ENCODE data around the gene CHCHD6. TPM values are rescaled to one million over a fixed set of nuclear protein-coding genes. Genes with fewer than 3 reads are reported as not detected.

The CHCHD6 gene
- total RNA-seq, 1 experiment from 2014 or later = 40.9 TPM

- DNase-seq (ENCODE audit: low spot score) (no peak), ATAC-seq (no peak)
- H3K36me3 Mint-ChIP-seq = no peaks in the 10 kb centered on the region
- TF ChIP-seq, protein P1, sequence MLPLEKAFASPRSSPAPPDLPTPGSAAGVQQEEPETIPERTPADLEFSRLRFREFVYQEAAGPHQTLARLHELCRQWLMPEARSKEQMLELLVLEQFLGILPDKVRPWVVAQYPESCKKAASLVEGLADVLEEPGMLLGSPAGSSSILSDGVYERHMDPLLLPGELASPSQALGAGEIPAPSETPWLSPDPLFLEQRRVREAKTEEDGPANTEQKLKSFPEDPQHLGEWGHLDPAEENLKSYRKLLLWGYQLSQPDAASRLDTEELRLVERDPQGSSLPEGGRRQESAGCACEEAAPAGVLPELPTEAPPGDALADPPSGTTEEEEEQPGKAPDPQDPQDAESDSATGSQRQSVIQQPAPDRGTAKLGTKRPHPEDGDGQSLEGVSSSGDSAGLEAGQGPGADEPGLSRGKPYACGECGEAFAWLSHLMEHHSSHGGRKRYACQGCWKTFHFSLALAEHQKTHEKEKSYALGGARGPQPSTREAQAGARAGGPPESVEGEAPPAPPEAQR (CRISPR knock-in tag; IDR thresholded peaks at IDR 0.05) = no peak
- TF ChIP-seq NR1H2 (CRISPR knock-in tag; IDR thresholded peaks at IDR 0.05) (no peak), NFYB (CRISPR knock-in tag; conservative IDR thresholded peaks at IDR 0.05; ENCODE audit: low read depth) (no peak), SMAD3 (CRISPR knock-in tag; IDR thresholded peaks at IDR 0.05; ENCODE audit: borderline replicate concordance) (no peak), CREM (CRISPR knock-in tag; IDR thresholded peaks at IDR 0.05) (no peak), ZNF219 (CRISPR knock-in tag; IDR thresholded peaks at IDR 0.05; ENCODE audit: borderline replicate concordance) (no peak), ZNF138 (CRISPR knock-in tag; conservative IDR thresholded peaks at IDR 0.05) (no peak), FOXJ3 (CRISPR knock-in tag; IDR thresholded peaks at IDR 0.05; ENCODE audit: borderline replicate concordance) (no peak)
- TF ChIP-seq, protein P2, sequence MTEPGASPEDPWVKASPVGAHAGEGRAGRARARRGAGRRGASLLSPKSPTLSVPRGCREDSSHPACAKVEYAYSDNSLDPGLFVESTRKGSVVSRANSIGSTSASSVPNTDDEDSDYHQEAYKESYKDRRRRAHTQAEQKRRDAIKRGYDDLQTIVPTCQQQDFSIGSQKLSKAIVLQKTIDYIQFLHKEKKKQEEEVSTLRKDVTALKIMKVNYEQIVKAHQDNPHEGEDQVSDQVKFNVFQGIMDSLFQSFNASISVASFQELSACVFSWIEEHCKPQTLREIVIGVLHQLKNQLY (CRISPR knock-in tag; IDR thresholded peaks at IDR 0.05) = no peak
- TF ChIP-seq, protein P3, sequence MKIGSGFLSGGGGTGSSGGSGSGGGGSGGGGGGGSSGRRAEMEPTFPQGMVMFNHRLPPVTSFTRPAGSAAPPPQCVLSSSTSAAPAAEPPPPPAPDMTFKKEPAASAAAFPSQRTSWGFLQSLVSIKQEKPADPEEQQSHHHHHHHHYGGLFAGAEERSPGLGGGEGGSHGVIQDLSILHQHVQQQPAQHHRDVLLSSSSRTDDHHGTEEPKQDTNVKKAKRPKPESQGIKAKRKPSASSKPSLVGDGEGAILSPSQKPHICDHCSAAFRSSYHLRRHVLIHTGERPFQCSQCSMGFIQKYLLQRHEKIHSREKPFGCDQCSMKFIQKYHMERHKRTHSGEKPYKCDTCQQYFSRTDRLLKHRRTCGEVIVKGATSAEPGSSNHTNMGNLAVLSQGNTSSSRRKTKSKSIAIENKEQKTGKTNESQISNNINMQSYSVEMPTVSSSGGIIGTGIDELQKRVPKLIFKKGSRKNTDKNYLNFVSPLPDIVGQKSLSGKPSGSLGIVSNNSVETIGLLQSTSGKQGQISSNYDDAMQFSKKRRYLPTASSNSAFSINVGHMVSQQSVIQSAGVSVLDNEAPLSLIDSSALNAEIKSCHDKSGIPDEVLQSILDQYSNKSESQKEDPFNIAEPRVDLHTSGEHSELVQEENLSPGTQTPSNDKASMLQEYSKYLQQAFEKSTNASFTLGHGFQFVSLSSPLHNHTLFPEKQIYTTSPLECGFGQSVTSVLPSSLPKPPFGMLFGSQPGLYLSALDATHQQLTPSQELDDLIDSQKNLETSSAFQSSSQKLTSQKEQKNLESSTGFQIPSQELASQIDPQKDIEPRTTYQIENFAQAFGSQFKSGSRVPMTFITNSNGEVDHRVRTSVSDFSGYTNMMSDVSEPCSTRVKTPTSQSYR (CRISPR knock-in tag; IDR thresholded peaks at IDR 0.05) = no peak
- H3K4me1 Mint-ChIP-seq = 0 out of 2 replicates have a peak, but pooled peaks cover 2% of the 10 kb centered on the region
- POLR2A ChIA-PET = no interaction called here
- CTCF ChIA-PET = no interaction called here
- no peak overlapping the region for H3K4me3 Mint-ChIP-seq
- H3K9me3 Mint-ChIP-seq = peaks cover 8% of the 10 kb centered on the region
- H3K27me3 Mint-ChIP-seq (ENCODE audit: low read depth) = peaks cover 39% of the 10 kb centered on the region
- no peak overlapping the region for H3K27ac Mint-ChIP-seq
Measured at GRCh38 chr3:126656371-126657134, 47.5 kb upstream of the CHCHD6 start.

DNA sequence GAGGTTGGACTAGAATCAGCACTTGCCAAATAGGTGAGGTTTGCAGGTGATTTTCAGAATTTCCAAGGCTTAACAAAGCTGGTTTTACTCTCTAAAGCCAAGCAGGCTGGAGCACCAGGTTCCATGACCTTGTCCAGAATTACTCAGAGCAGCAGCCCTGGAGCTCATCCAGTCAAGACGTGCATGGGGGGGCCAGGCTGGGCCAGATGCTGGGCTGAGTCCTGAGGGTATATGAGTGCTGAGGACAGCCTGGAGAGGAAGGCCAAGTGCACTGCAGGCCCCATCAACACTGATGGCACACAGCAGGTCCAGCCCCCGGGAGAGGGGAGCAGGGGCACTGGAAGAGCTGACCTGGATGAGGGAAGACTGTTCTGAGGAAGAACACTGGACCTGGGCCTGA lies 46.1 kb upstream of the CHCHD6 start:
- Mint-ChIP-seq H3K27ac (no peak overlapping the region), H3K4me3 (no peak overlapping the region), H3K27me3 (ENCODE audit: low read depth) (peaks cover 38% of the 10 kb centered on the region), H3K9me3 (peaks cover 8% of the 10 kb centered on the region), H3K36me3 (no peaks in the 10 kb centered on the region), H3K4me1 (0 out of 2 replicates have a peak, but pooled peaks cover 2% of the 10 kb centered on the region)
- ATAC-seq = no peak
- DNase-seq (ENCODE audit: low spot score) = no peak
- ChIA-PET POLR2A (no interaction called here), CTCF (interaction anchor here (1.0 kb wide), 1 partner anchor 21 kb away, joined by 3 read pairs; no protein-coding TSS in a partner anchor)
- TF ChIP-seq, protein P4, sequence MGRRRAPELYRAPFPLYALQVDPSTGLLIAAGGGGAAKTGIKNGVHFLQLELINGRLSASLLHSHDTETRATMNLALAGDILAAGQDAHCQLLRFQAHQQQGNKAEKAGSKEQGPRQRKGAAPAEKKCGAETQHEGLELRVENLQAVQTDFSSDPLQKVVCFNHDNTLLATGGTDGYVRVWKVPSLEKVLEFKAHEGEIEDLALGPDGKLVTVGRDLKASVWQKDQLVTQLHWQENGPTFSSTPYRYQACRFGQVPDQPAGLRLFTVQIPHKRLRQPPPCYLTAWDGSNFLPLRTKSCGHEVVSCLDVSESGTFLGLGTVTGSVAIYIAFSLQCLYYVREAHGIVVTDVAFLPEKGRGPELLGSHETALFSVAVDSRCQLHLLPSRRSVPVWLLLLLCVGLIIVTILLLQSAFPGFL (CRISPR knock-in tag; IDR thresholded peaks at IDR 0.05; ENCODE audit: borderline replicate concordance) = no peak
- no peak for TF ChIP-seq NR3C1 (CRISPR knock-in tag; conservative IDR thresholded peaks at IDR 0.05; ENCODE audit: low read depth)
- TF ChIP-seq, protein P5, sequence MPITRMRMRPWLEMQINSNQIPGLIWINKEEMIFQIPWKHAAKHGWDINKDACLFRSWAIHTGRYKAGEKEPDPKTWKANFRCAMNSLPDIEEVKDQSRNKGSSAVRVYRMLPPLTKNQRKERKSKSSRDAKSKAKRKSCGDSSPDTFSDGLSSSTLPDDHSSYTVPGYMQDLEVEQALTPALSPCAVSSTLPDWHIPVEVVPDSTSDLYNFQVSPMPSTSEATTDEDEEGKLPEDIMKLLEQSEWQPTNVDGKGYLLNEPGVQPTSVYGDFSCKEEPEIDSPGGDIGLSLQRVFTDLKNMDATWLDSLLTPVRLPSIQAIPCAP (CRISPR knock-in tag; IDR thresholded peaks at IDR 0.05) = no peak
- TF ChIP-seq, protein P6, sequence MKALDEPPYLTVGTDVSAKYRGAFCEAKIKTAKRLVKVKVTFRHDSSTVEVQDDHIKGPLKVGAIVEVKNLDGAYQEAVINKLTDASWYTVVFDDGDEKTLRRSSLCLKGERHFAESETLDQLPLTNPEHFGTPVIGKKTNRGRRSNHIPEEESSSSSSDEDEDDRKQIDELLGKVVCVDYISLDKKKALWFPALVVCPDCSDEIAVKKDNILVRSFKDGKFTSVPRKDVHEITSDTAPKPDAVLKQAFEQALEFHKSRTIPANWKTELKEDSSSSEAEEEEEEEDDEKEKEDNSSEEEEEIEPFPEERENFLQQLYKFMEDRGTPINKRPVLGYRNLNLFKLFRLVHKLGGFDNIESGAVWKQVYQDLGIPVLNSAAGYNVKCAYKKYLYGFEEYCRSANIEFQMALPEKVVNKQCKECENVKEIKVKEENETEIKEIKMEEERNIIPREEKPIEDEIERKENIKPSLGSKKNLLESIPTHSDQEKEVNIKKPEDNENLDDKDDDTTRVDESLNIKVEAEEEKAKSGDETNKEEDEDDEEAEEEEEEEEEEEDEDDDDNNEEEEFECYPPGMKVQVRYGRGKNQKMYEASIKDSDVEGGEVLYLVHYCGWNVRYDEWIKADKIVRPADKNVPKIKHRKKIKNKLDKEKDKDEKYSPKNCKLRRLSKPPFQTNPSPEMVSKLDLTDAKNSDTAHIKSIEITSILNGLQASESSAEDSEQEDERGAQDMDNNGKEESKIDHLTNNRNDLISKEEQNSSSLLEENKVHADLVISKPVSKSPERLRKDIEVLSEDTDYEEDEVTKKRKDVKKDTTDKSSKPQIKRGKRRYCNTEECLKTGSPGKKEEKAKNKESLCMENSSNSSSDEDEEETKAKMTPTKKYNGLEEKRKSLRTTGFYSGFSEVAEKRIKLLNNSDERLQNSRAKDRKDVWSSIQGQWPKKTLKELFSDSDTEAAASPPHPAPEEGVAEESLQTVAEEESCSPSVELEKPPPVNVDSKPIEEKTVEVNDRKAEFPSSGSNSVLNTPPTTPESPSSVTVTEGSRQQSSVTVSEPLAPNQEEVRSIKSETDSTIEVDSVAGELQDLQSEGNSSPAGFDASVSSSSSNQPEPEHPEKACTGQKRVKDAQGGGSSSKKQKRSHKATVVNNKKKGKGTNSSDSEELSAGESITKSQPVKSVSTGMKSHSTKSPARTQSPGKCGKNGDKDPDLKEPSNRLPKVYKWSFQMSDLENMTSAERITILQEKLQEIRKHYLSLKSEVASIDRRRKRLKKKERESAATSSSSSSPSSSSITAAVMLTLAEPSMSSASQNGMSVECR (CRISPR knock-in tag; IDR thresholded peaks at IDR 0.05; ENCODE audit: borderline replicate concordance) = no peak
- no peak for TF ChIP-seq ETV6 (CRISPR knock-in tag; IDR thresholded peaks at IDR 0.05)
- TF ChIP-seq, protein P7, sequence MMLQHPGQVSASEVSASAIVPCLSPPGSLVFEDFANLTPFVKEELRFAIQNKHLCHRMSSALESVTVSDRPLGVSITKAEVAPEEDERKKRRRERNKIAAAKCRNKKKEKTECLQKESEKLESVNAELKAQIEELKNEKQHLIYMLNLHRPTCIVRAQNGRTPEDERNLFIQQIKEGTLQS (CRISPR knock-in tag; conservative IDR thresholded peaks at IDR 0.05) = no peak
- TF ChIP-seq SP1 (CRISPR knock-in tag; conservative IDR thresholded peaks at IDR 0.05) = no peak
- no peak for TF ChIP-seq SOX15 (CRISPR knock-in tag; IDR thresholded peaks at IDR 0.05)
- TF ChIP-seq CBFB (CRISPR knock-in tag; IDR thresholded peaks at IDR 0.05; ENCODE audit: low read depth) = no peak
- TF ChIP-seq EMX1 (CRISPR knock-in tag; IDR thresholded peaks at IDR 0.05) = no peak
- TF ChIP-seq, protein P2 (CRISPR knock-in tag; IDR thresholded peaks at IDR 0.05) = no peak

Measured in WTC11 (cell line).